COLO829 (cell line): Measurements from ENCODE around the gene PCDHB6.
"Not testable (repeated sequence)": the region's sequence is repeated elsewhere in the genome, so short reads cannot be mapped to it uniquely, and the experiment has no call there.

Source experiments
- DNase-seq: peaks from one replicate; pipeline ENCODE4 v3.0.0; 2012; ENCODE audit warnings: low spot score

The PCDHB6 gene

DNA sequence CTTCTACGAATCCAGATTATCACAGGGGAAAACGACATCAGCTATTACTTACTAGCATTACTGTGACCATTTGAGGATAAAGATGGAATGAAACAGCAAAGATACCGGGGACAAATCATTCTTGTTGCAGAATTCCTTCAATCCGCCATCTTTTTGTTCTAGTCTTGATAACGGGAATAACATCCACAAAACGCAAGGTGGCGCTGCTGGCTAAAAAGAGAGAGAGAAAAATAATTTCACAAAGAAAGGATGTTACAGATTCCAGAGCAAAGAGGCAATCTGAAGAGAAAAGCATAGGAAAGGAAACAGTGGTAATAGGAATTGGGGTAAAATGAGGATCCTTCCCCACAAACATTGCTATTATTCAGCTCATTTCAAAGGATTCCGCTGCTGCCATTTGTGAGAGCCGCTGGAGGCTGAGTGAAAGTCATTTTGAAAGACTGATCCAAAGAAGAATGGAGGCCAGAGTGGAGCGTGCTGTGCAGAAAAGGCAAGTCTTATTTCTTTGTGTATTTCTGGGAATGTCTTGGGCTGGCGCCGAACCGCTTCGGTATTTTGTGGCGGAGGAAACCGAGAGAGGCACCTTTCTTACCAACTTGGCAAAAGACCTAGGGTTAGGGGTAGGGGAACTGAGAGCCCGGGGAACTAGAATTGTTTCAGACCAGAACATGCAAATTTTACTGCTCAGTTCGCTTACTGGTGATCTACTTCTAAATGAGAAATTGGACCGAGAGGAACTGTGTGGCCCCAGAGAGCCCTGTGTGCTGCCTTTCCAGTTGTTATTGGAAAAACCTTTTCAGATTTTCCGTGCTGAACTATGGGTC is 22.7 kb downstream of the PCDHB6 start, which contains the start of gene PCDHB7:
PCDHB7 (plus strand) TSS at position 264 of the 824 bp plus-strand sequence; CDS start at position 456, 192 bp downstream.
- DNase-seq = peak; percentile 45

- DNase-seq = not testable (repeated sequence)
Measured at GRCh38 chr5:141174291-141175104, 24.6 kb downstream of the PCDHB6 start.

GRCh38 chr5:141175933-141176332 is 26.1 kb downstream of the PCDHB6 start:
- DNase-seq = no peak

- DNase-seq = not testable (repeated sequence)
Measured at GRCh38 chr5:141177577-141178191, 27.8 kb downstream of the PCDHB6 start, which contains the start of gene PCDHB8. Gene PCDHB8, plus strand, starts transcription at chr5:141177790. Its CDS starts 245 bp downstream, at chr5:141178035.

GRCh38 chr5:141179371-141179770 is 29.5 kb downstream of the PCDHB6 start:
- DNase-seq = not testable (repeated sequence)

DNA sequence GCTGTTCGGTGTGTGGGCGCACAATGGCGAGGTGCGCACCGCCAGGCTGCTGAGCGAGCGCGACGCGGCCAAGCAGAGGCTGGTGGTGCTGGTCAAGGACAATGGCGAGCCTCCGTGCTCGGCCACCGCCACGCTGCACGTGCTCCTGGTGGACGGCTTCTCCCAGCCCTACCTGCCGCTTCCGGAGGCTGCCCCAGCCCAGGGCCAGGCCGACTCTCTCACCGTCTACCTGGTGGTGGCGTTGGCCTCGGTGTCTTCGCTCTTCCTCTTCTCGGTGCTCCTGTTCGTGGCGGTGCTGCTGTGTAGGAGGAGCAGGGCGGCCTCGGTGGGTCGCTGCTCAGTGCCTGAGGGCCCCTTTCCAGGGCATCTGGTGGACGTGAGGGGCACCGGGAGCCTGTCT is 30.0 kb downstream of the PCDHB6 start:
- not testable (repeated sequence) for DNase-seq

DNA sequence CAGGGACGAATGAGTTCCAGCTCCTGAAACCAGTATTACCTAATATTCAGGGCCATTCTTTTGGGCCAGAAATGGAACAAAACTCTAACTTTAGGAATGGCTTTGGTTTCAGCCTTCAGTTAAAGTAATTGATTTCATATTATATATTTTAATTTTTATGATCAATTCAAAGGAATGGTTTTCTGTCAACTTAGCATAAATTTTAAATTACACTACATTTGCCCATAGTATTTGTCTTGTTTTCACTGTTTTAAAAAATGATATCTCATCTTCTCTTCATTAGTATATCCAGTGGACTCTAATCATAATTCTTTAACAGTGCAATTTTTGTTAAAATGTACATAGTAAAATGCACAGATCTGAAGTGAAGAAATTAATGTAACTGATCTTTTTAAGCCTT is 30.5 kb downstream of the PCDHB6 start:
- no peak for DNase-seq

GRCh38 chr5:141182248-141182647 is 32.4 kb downstream of the PCDHB6 start, which contains the start of gene PCDHB16:
Gene PCDHB16, plus strand, starts transcription at chr5:141182387. Its CDS starts 173 bp downstream, at chr5:141182560.
- peak; percentile 55 for DNase-seq

- DNase-seq = not testable (repeated sequence)
Measured at GRCh38 chr5:141184117-141184855, 34.4 kb downstream of the PCDHB6 start.

GRCh38 chr5:141186897-141187512 is 37.1 kb downstream of the PCDHB6 start, which contains the start of gene PCDHB9:
Gene PCDHB9, plus strand, starts transcription at chr5:141187161. Its CDS starts 158 bp downstream, at chr5:141187319.
- peak; percentile 34 for DNase-seq

DNA sequence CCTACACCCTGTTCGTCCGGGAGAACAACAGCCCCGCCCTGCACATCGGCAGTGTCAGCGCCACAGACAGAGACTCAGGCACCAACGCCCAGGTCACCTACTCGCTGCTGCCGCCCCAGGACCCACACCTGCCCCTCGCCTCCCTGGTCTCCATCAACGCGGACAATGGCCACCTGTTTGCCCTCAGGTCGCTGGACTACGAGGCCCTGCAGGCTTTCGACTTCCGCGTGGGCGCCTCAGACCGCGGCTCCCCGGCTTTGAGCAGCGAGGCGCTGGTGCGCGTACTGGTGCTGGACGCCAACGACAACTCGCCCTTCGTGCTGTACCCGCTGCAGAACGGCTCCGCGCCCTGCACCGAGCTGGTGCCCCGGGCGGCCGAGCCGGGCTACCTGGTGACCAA is 38.8 kb downstream of the PCDHB6 start:
- not testable (repeated sequence) for DNase-seq

- not testable (repeated sequence) for DNase-seq
Measured at GRCh38 chr5:141189131-141189530, 39.3 kb downstream of the PCDHB6 start.

GRCh38 chr5:141192110-141192725 is 42.4 kb downstream of the PCDHB6 start, which contains the start of gene PCDHB10:
Gene PCDHB10, plus strand, starts transcription at chr5:141192353. Its CDS starts 200 bp downstream, at chr5:141192553.
- DNase-seq = peak; percentile 47

DNA sequence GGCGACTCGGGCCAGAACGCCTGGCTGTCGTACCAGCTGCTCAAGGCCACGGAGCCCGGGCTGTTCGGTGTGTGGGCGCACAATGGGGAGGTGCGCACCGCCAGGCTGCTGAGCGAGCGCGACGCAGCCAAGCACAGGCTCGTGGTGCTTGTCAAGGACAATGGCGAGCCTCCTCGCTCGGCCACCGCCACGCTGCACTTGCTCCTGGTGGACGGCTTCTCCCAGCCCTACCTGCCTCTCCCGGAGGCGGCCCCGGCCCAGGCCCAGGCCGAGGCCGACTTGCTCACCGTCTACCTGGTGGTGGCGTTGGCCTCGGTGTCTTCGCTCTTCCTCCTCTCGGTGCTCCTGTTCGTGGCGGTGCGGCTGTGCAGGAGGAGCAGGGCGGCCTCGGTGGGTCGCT is 44.5 kb downstream of the PCDHB6 start:
- not testable (repeated sequence) for DNase-seq

- no peak for DNase-seq
Measured at GRCh38 chr5:141196363-141196762, 46.5 kb downstream of the PCDHB6 start.

GRCh38 chr5:141199359-141200235 is 49.7 kb downstream of the PCDHB6 start, which contains the start of gene PCDHB11:
Gene PCDHB11, plus strand, starts transcription at chr5:141199627. Its CDS starts 148 bp downstream, at chr5:141199775.
- DNase-seq = peak; percentile 43

- DNase-seq = not testable (repeated sequence)
Measured at GRCh38 chr5:141201126-141201525, 51.3 kb downstream of the PCDHB6 start.

- not testable (repeated sequence) for DNase-seq
Measured at GRCh38 chr5:141201646-141202045, 51.8 kb downstream of the PCDHB6 start.
